Activated naive CD8-positive, alpha-beta T cell treated with anti-CD3 and anti-CD28 coated beads for 36 hours (primary cell): ENCODE measurements around the gene ICAM4. TPM values are rescaled to one million over a fixed set of nuclear protein-coding genes. Genes with fewer than 3 reads are reported as not detected.
A peak's percentile ranks its signal among the peaks of the same experiment; 100 is the strongest.

Experiments used
- DNase-seq: peaks from one replicate; pipeline ENCODE4 v3.0.0; 2021
- H3K27ac Mint-ChIP-seq: one replicate; pipeline ENCODE4 v1.8.0; 2022; ENCODE audit warnings: mild to moderate bottlenecking, moderate library complexity, mixed read lengths
- H3K27me3 Mint-ChIP-seq: one replicate; pipeline ENCODE4 v1.8.0; 2022; ENCODE audit warnings: mild to moderate bottlenecking, mixed read lengths
- H3K36me3 Mint-ChIP-seq: one replicate; pipeline ENCODE4 v1.8.0; 2021; ENCODE audit warnings: mild to moderate bottlenecking, mixed read lengths
- H3K4me1 Mint-ChIP-seq: one replicate; pipeline ENCODE4 v1.8.0; 2021; ENCODE audit warnings: mixed read lengths
- H3K4me3 Mint-ChIP-seq: one replicate; pipeline ENCODE4 v1.8.0; 2022; ENCODE audit warnings: mild to moderate bottlenecking, moderate library complexity, mixed read lengths
- H3K9me3 Mint-ChIP-seq: one replicate; pipeline ENCODE4 v1.8.0; 2022; ENCODE audit warnings: mixed read lengths
- total RNA-seq, 2 experiments: library from RNA; stranded (reverse); gene quantifications; one replicate each; pipeline ENCODE4 v1.2.3, GENCODE V29; 2021

Gene ICAM4
- total RNA-seq, 2 experiments from 2014 or later = 0.25 to 0.38 TPM

GRCh38 chr19:10292789-10293636 lies 6.3 kb downstream of the ICAM4 start:
- Mint-ChIP-seq H3K36me3 (peaks cover 2% of the 10 kb centered on the region), H3K4me1 (peaks cover 43% of the 10 kb centered on the region), H3K27ac (no peak overlapping the region), H3K9me3 (no peaks in the 10 kb centered on the region), H3K27me3 (peaks cover 86% of the 10 kb centered on the region), H3K4me3 (peak overlapping the region; percentile 63)
- DNase-seq = no peak

DNA sequence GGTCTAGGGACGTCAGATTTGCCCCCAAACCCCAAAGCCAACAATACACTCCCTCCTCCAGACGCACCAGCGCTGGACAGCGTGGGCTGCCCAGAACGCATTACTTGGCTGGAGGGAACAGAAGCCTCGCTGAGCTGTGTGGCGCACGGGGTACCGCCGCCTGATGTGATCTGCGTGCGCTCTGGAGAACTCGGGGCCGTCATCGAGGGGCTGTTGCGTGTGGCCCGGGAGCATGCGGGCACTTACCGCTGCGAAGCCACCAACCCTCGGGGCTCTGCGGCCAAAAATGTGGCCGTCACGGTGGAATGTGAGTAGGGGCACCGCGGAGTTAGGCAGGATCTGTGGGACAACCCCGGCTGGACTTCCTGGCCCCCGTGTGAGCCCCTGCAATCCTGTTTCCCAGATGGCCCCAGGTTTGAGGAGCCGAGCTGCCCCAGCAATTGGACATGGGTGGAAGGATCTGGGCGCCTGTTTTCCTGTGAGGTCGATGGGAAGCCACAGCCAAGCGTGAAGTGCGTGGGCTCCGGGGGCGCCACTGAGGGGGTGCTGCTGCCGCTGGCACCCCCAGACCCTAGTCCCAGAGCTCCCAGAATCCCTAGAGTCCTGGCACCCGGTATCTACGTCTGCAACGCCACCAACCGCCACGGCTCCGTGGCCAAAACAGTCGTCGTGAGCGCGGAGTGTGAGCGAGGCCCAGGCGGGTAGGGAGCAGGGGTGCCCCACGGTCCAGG lies 7.0 kb downstream of the ICAM4 start:
- no peaks in the 10 kb centered on the region for H3K9me3 Mint-ChIP-seq
- peaks cover 78% of the 10 kb centered on the region for H3K27me3 Mint-ChIP-seq
- no peak overlapping the region for H3K27ac Mint-ChIP-seq
- no peak overlapping the region for H3K4me3 Mint-ChIP-seq
- peaks cover 2% of the 10 kb centered on the region for H3K36me3 Mint-ChIP-seq
- DNase-seq = no peak
- H3K4me1 Mint-ChIP-seq = peaks cover 37% of the 10 kb centered on the region

GRCh38 chr19:10294368-10294697 lies 7.6 kb downstream of the ICAM4 start:
- Mint-ChIP-seq H3K36me3 (peaks cover 2% of the 10 kb centered on the region), H3K9me3 (no peaks in the 10 kb centered on the region), H3K4me1 (peaks cover 32% of the 10 kb centered on the region), H3K27me3 (peaks cover 74% of the 10 kb centered on the region), H3K27ac (no peak overlapping the region), H3K4me3 (no peak overlapping the region)
- no peak for DNase-seq

- Mint-ChIP-seq H3K27me3 (peaks cover 69% of the 10 kb centered on the region), H3K4me3 (peak overlapping the region; percentile 64), H3K9me3 (no peaks in the 10 kb centered on the region), H3K27ac (peak overlapping the region; percentile 8), H3K4me1 (peaks cover 29% of the 10 kb centered on the region), H3K36me3 (peaks cover 2% of the 10 kb centered on the region)
- peak; percentile 46 for DNase-seq
Measured at GRCh38 chr19:10295305-10295846, 8.6 kb downstream of the ICAM4 start.

- H3K4me3 Mint-ChIP-seq = peak overlapping the region; percentile 64
- no peaks in the 10 kb centered on the region for H3K9me3 Mint-ChIP-seq
- no peak for DNase-seq
- peaks cover 2% of the 10 kb centered on the region for H3K36me3 Mint-ChIP-seq
- peak overlapping the region; percentile 8 for H3K27ac Mint-ChIP-seq
- H3K27me3 Mint-ChIP-seq = peaks cover 63% of the 10 kb centered on the region
- peaks cover 25% of the 10 kb centered on the region for H3K4me1 Mint-ChIP-seq
Measured at GRCh38 chr19:10295847-10296591, 9.3 kb downstream of the ICAM4 start.

DNA sequence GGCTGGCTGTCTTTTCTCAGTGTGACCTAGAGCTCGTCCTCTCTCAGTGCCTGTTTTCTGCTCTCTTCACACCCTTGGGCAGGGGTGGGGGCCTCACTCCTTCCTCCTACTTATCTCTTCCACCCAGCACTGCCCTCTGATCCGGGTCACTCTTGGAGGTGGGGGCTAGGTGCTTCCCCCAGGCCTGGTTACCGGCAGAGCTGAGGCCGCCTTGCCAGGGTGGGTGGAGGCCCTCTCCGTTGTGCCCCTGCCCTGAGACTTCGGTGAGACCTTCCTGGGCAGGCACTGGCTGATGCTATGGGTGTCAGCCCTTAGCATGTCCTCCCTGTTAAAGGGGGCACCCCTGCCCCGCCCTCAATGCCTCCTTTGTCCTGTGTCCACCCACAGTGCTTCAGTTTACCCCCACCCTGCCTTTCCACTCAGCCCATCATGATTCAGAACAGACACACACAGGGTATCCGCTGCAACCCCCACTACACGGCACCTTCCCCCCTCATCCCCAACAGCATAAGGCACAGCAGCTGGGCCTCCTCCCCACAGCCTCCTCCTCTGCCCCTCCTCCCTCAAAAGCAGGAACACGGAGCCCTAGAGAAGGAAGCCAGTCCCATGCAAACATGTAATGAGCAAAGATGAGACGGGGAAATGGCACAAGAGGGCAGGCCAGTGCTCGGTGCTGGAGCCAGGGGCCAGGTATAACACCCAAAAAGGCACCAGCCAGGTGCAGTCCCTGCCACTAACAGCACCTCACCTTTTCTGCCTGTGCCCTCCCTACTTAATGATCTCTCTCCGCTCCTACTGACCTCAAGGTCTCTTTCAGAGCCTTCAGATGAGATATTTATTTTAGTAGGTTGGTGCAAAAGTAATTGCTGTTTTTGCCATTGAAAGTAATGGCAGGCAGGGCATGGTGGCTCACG lies 13.0 kb downstream of the ICAM4 start:
- H3K27me3 Mint-ChIP-seq = peaks cover 25% of the 10 kb centered on the region
- no peak for DNase-seq
- no peak overlapping the region for H3K4me3 Mint-ChIP-seq
- H3K4me1 Mint-ChIP-seq = peaks cover 5% of the 10 kb centered on the region
- no peak overlapping the region for H3K27ac Mint-ChIP-seq
- peaks cover 2% of the 10 kb centered on the region for H3K36me3 Mint-ChIP-seq
- no peaks in the 10 kb centered on the region for H3K9me3 Mint-ChIP-seq

- Mint-ChIP-seq H3K4me1 (no peaks in the 10 kb centered on the region), H3K4me3 (no peak overlapping the region), H3K9me3 (no peaks in the 10 kb centered on the region)
Measured at GRCh38 chr19:10305139-10305806, 18.5 kb downstream of the ICAM4 start.

DNA sequence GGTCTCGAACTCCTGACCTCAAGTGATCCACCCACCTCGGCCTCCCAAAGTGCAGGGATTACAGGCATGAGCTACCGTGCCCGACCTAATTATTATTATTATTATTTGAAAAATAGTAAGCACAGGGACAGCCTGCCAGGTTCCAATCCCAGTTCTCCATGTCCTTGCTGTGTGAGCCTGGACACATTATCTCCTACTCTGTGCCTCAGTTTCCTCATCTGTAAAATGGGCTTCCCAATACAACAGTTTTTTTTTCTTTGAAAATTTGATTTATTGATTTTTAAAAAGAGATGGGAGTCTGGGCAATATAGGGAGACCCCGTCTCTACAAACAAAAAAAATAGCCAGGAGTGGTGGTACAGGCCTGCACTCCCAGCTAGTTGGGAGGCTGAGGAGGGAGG lies 19.6 kb downstream of the ICAM4 start:
- no peak for DNase-seq
- no peaks in the 10 kb centered on the region for H3K9me3 Mint-ChIP-seq
- H3K27me3 Mint-ChIP-seq = no peaks in the 10 kb centered on the region

More at GRCh38 chr19:10305139-10305806, 18.5 kb downstream of the ICAM4 start:
- DNase-seq = no peak
- Mint-ChIP-seq H3K36me3 (peaks cover 6% of the 10 kb centered on the region), H3K27ac (no peak overlapping the region), H3K27me3 (no peaks in the 10 kb centered on the region)

GRCh38 chr19:10309423-10309822 lies 22.7 kb downstream of the ICAM4 start, which contains the start of gene ZGLP1:
TSS of gene ZGLP1 (minus strand) at chr19:10309815.
- DNase-seq = no peak
- H3K36me3 Mint-ChIP-seq = peaks cover 9% of the 10 kb centered on the region
- H3K4me3 Mint-ChIP-seq = no peak within 1 kb of the TSS
- H3K9me3 Mint-ChIP-seq = no peaks in the 10 kb centered on the region
- H3K4me1 Mint-ChIP-seq = peaks cover 2% of the 10 kb centered on the region
- H3K27me3 Mint-ChIP-seq = no peaks in the 10 kb centered on the region
- no peak within 1 kb of the TSS for H3K27ac Mint-ChIP-seq

More for the DNA sequence above, 19.6 kb downstream of the ICAM4 start:
- H3K27ac Mint-ChIP-seq = no peak overlapping the region
- no peak overlapping the region for H3K4me3 Mint-ChIP-seq
- H3K4me1 Mint-ChIP-seq = no peaks in the 10 kb centered on the region
- peaks cover 6% of the 10 kb centered on the region for H3K36me3 Mint-ChIP-seq

GRCh38 chr19:10315335-10316214 lies 28.8 kb downstream of the ICAM4 start, which contains the start of gene FDX2:
TSS of gene FDX2 (minus strand) at chr19:10316015. CDS start at chr19:10315996, 19 bp downstream.
- Mint-ChIP-seq H3K4me1 (peaks cover 16% of the 10 kb centered on the region), H3K4me3 (peak within 1 kb of the TSS; percentile 87), H3K36me3 (peaks cover 18% of the 10 kb centered on the region), H3K27me3 (no peaks in the 10 kb centered on the region), H3K27ac (peak within 1 kb of the TSS; percentile 82), H3K9me3 (no peaks in the 10 kb centered on the region)
- DNase-seq = peak; percentile 92

DNA sequence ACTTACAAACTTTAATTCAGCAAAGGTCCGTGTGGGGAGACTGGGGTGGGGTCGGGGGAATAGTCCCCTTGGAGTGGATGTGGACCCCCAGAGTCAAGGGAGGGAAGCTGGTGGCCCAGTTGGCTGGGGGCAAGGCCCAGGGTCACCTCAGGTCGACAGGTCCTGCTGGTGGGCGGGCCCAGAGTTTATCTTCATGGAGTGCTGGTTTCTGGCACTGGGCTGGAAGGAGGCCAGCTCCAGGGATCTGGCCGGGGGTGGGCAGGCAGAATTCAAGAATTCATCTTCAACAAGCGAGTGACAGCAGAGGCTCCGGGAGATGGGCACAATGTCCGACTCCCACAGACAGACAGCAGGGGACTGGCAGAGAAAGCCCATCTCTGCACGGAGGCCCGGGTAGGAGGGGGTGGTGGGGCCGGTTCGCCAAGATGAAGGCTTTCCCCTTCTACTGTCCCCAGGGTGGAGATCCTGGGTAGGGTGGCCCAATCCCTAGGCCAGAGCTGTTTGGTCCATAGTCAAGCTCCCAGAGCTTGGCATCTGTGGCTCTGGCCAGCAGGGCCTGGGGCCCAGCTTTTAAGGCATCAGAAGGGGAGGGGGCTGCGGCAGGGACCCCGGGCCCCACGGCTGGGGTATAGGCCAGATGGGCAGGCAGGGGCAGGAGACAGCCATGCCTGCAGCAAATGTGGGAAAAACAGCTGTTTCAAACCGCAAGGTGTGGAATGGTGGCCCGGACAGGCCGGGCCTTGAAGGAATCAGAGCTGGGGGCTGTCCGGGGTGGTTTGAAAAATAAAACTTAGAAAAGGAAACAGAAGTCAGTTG lies 29.7 kb downstream of the ICAM4 start:
- Mint-ChIP-seq H3K4me3 (peak overlapping the region; percentile 87), H3K27ac (peak overlapping the region; percentile 82), H3K27me3 (no peaks in the 10 kb centered on the region), H3K9me3 (no peaks in the 10 kb centered on the region), H3K4me1 (peaks cover 16% of the 10 kb centered on the region), H3K36me3 (peaks cover 18% of the 10 kb centered on the region)
- DNase-seq = no peak
